Activated T-helper 1 cell treated with anti-CD3 and anti-CD28 coated beads, Interleukin-12 subunit alpha, Interleukin-12 subunit beta, Interleukin-2, Interleukin-4 antibody, amounts not matched to agents 30 ng/mL and 10 ng/mL and 1 ng/mL, durations not matched to agents 14 hours and 24 hours and 36 hours (primary cell): ENCODE measurements around the gene MRPL10. TPM values are rescaled to one million over a fixed set of nuclear protein-coding genes. Genes with fewer than 3 reads are reported as not detected.

Experiments
- DNase-seq: peaks from one replicate; pipeline ENCODE4 v3.0.0; 2021; ENCODE audit warnings: low spot score
- H3K27ac Mint-ChIP-seq: one replicate; pipeline ENCODE4 v1.8.0; 2021; ENCODE audit warnings: mild to moderate bottlenecking, mixed read lengths
- H3K27me3 Mint-ChIP-seq: one replicate; pipeline ENCODE4 v1.8.0; 2022; ENCODE audit warnings: mild to moderate bottlenecking, moderate library complexity, mixed read lengths; ENCODE audit not compliant: insufficient read depth
- H3K36me3 Mint-ChIP-seq: one replicate; pipeline ENCODE4 v1.8.0; 2021; ENCODE audit warnings: low read depth, mixed read lengths
- H3K4me1 Mint-ChIP-seq: one replicate; pipeline ENCODE4 v1.8.0; 2021; ENCODE audit warnings: low read depth, mixed read lengths
- H3K4me3 Mint-ChIP-seq: one replicate; pipeline ENCODE4 v1.8.0; 2021; ENCODE audit warnings: mild to moderate bottlenecking, moderate library complexity, mixed read lengths
- H3K9me3 Mint-ChIP-seq: one replicate; pipeline ENCODE4 v1.8.0; 2021; ENCODE audit warnings: mixed read lengths
- intact Hi-C: fragments of 100-400 bp; cut with micrococcal nuclease; formaldehyde crosslinking; loops from one replicate; pipeline ENCODE4 v1.15.1; 2024
- total RNA-seq: library from RNA; stranded (reverse); gene quantifications from 2 replicates; pipeline ENCODE4 v1.2.3, GENCODE V29; 2022

Gene MRPL10
- total RNA-seq, 1 donor from 2014 or later: 56.9 TPM

DNA sequence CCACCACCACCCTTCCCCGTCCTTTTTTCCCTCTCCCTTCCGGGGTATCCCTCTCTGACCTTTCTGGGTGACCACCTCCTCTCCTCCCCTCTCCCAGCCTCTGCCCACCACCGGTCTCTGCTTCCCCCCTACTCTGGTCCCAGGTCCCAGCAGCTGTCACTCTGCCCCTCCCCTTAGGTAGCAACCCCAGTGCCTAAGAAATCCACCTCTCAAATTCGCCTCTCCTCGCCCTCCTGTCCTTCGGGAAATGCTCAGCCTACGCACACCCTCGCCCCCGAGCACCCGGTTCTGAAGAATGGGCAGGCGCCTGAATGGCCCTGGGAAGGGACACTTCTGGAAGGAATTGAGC is 20.4 kb upstream of the MRPL10 start:
- H3K4me3 Mint-ChIP-seq: peak overlapping the region; percentile 55
- intact Hi-C loops: no loop called here
- H3K4me1 Mint-ChIP-seq: peaks cover 29% of the 10 kb centered on the region
- no peaks in the 10 kb centered on the region for H3K9me3 Mint-ChIP-seq
- DNase-seq: no peak
- H3K27me3 Mint-ChIP-seq: peaks cover 85% of the 10 kb centered on the region
- no peaks in the 10 kb centered on the region for H3K36me3 Mint-ChIP-seq
- H3K27ac Mint-ChIP-seq: no peak overlapping the region

DNA sequence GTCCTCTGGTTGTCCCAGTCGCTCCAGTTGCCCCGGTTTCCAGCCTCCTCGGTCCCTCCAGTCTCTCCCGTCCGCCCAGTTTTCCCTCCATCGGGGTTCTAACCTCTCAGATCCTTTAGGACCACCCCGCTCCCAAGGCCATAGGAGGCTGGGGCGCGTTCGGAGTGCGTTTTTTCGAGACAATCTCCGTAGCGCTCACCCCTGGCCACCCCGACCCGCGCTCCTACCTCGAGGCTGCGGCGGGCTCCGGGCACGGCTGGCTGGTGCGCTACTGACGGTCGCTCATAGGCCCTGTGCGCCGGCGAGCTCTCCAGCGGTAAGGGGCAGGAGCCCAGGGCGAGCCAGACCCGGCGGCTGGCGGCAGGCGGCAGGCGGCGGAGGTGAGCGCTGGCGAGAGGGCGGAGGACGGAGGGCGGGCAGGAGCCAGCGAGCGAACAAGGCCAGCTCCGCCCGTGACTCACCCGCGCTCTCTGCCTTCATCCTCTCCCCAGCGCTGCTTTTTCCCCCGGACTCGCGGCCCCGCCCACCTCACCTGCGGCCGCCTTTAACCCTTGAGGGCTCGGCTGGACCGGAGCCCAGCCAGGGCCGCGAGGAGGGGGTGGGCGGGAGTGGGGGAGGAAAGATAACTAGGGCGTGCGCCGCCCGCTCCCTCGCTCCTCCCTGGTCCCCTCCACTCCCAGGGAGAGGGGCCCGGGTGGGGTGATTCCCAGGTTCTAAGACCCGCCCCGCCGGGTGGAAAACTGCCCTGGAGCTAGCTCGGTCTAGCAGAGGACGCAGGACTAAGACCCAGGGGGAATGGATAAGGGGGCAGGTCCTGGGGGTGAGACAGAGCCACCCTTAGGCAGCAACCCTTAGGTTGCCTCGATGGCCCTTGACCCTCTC is 19.6 kb upstream of the MRPL10 start, which contains the start of gene SP6:
Gene SP6 (minus strand): TSS at position 472 of the 882 bp plus-strand sequence. CDS start 2,734 bp downstream, outside the sequence.
- Mint-ChIP-seq H3K4me3 (peak within 1 kb of the TSS; percentile 55), H3K4me1 (peaks cover 29% of the 10 kb centered on the region), H3K27ac (no peak within 1 kb of the TSS), H3K27me3 (peaks cover 87% of the 10 kb centered on the region), H3K9me3 (no peaks in the 10 kb centered on the region), H3K36me3 (no peaks in the 10 kb centered on the region)
- DNase-seq: peak; percentile 50
- intact Hi-C loops: no loop called here

DNA sequence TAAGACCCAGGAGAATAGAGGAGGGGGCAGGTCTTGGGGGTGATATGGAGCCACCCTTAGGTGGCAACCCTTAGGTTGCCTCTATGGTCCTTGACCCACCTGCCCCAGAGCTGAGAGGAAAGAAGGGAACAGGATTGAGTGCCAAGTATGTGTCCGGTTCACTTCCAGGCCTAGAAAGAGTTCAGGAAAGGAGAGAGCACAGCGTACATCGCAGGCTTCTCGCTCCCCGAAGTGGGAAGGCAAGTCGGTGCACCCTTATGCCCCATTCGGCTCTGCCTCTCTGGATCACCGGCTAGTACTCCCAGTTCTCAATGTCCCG is 19.0 kb upstream of the MRPL10 start:
- H3K4me3 Mint-ChIP-seq: peak overlapping the region; percentile 48
- no peaks in the 10 kb centered on the region for H3K9me3 Mint-ChIP-seq
- peaks cover 85% of the 10 kb centered on the region for H3K27me3 Mint-ChIP-seq
- no peak for DNase-seq
- H3K36me3 Mint-ChIP-seq: no peaks in the 10 kb centered on the region
- no peak overlapping the region for H3K27ac Mint-ChIP-seq
- peaks cover 29% of the 10 kb centered on the region for H3K4me1 Mint-ChIP-seq
- intact Hi-C loops: no loop called here

DNA sequence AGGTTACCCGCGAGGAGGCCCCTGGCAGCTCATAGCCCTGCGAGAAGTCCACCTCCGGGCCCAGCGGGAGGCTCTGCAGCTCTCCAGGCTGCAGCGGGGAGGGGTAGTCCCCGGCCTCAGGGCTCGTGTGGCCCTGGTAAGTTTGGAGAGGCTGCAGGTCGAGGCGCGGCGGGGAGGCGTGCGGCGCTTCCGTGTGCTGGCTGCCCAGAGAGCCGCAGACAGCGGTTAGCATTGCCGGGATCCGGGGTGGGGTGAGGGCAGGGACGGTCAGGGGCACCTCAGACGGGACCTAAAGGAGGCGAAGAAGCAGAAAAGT is 16.8 kb upstream of the MRPL10 start:
- no peaks in the 10 kb centered on the region for H3K9me3 Mint-ChIP-seq

DNA sequence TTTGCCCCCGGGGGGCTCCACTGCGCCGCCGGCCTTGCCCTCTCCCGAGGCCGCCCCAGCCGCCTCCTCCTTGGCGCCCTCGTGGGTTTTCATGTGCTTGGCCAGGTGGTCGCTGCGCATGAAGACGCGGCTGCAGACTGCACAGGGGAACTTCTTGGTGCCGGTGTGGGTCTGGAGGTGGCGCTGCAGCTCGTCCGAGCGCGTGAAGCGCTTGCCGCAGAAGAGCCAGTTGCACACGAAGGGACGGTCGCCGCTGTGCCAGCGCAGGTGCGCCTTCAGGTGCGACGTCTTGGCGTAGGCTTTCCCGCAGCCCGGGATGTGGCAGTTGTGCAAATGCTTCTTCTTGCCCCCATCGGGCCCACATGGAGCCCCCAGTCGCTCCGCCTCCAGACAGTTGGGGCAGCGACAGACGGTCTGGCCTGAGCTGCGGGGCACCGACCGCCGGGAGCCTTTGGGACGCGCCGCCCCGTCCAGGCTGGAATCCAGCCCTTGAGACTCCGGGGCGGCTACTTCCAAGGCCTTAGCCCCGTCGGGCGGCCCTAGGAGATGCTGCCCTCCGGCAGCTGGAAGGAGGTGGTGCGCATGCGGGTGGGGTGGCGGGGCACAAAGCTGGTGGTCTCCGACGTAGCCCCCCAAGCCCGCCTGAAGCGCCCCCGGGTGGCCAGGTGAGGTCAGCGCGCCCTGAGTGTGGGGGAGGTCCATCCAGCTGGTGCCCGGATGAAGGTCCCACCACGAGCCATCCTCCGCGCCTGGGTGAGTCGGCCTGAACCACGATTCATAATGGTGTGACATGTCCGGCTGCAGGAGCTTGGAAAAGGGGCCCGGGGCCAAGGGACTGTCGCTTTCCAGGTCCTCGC is 16.2 kb upstream of the MRPL10 start:
- Mint-ChIP-seq H3K4me1 (peaks cover 21% of the 10 kb centered on the region), H3K9me3 (no peaks in the 10 kb centered on the region), H3K36me3 (no peaks in the 10 kb centered on the region), H3K27ac (no peak overlapping the region), H3K4me3 (no peak overlapping the region), H3K27me3 (peaks cover 70% of the 10 kb centered on the region)
- DNase-seq: no peak
- intact Hi-C loops: loop anchor here (2.0 to 10.0 kb wide), 2 partner anchors 17 to 767 kb away; partner anchors contain the start of genes HOXB7 and HOXB8

More for the DNA sequence above, 16.8 kb upstream of the MRPL10 start:
- H3K4me3 Mint-ChIP-seq: no peak overlapping the region
- peaks cover 19% of the 10 kb centered on the region for H3K4me1 Mint-ChIP-seq
- intact Hi-C loops: loop anchor here (2.0 to 10.0 kb wide), 2 partner anchors 17 to 767 kb away; partner anchors contain the start of genes HOXB7 and HOXB8
- H3K27me3 Mint-ChIP-seq: peaks cover 76% of the 10 kb centered on the region
- no peaks in the 10 kb centered on the region for H3K36me3 Mint-ChIP-seq
- H3K27ac Mint-ChIP-seq: no peak overlapping the region
- DNase-seq: no peak

DNA sequence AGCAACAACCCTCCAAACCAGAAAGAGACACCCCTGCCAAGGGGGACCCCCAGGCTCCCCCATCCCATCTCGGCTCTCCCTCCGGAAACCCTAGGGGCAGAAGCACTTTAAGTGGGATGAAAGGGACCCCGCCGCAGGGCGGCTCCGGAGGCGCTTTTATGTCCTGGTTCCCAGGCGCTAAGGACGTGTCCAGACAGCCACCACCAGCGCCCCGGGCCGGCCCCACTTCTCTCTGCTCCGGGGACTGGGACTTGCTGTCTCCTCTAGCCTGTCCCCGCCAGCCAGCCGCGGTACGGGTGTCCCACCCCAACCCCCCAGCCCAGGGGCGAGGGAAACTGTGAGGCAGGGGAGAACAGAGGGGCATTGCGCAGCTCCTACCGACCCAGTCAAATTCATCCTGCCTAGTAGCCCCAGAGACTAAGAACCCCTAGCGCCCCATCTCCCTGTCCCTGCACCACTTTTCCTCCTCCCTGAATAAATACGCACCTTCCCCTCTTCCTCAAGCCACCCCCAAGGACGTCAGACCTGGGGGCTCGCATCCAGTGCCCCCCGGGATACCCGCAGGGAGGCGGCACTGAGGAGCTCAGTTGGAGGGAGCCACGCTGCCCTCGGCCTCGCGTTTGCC is 15.5 kb upstream of the MRPL10 start:
- intact Hi-C loops: loop anchor here (10.0 kb wide), 1 partner anchor 768 kb away; the partner anchor contains the start of genes HOXB7 and HOXB8
- H3K27me3 Mint-ChIP-seq: peaks cover 63% of the 10 kb centered on the region
- H3K4me1 Mint-ChIP-seq: peaks cover 20% of the 10 kb centered on the region
- no peaks in the 10 kb centered on the region for H3K36me3 Mint-ChIP-seq
- H3K9me3 Mint-ChIP-seq: no peaks in the 10 kb centered on the region
- H3K27ac Mint-ChIP-seq: no peak overlapping the region
- no peak overlapping the region for H3K4me3 Mint-ChIP-seq
- no peak for DNase-seq

DNA sequence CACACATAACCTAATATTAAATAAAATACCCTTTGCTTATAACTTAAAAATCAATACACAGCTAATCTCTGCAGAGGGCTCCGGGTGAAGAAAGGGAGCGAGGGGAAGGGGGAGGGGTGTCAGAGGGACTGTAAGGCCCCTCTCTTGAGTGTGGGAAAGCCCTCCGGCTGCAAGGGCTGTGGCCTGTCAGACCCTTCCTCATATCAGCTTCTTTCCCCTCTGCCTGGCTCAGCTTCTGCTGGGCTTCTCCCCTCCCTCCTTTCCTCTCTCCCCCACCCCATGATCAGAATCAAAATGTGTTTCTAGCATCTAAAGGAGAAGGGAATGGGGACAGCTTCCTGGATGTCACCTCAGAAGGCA is 14.4 kb upstream of the MRPL10 start:
- no peak for DNase-seq
- intact Hi-C loops: loop anchor here (10.0 kb wide), 1 partner anchor 769 kb away; the partner anchor contains the start of genes HOXB7 and HOXB8
- Mint-ChIP-seq H3K27ac (no peak overlapping the region), H3K27me3 (peaks cover 55% of the 10 kb centered on the region), H3K4me1 (peaks cover 26% of the 10 kb centered on the region), H3K9me3 (no peaks in the 10 kb centered on the region), H3K36me3 (no peaks in the 10 kb centered on the region), H3K4me3 (no peak overlapping the region)

DNA sequence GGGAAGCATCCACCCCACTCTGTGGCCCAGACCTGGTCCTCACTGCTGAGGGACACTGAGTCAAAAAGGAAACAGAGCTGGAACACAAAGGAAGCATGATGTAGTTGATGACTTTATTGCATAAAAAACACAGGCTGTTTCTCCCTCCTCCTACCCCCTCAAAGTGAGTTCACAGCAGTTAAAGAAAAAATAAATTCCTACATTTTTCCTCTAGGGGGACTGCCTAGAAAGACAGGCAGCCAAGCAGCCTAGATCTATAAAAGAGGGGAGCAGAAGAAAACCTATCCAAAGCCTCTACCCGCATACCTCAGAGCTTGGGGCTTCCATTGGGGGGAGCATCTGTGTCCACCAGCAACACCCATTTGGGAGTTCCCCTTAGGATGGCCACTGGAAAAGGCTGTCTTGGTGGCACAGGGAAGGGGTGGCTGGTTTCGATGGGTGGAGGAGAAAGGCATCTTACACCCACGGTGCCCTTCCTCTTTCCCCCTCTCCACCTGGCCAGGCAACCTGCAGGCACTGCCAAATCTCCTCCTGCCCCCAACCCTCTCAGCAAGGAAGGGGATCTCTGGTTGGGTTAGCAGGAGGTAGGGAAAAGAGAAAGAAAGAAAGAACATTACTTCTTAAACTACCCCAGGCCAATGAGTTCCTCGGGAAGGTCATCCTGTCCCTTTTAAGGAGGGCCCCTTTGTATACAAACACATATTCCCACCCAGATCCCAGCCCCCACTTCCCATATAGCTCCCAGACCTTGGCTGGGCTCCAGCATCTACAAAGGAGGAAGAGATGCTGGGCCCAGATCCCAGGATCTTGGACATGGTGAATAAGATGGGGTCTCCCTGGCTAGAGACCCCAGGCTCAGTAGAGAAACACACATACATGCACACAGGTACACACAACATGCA is 13.7 kb upstream of the MRPL10 start:
- intact Hi-C loops: loop anchor here (10.0 kb wide), 1 partner anchor 770 kb away; the partner anchor contains the start of genes HOXB7 and HOXB8
- peaks cover 49% of the 10 kb centered on the region for H3K27me3 Mint-ChIP-seq
- H3K4me3 Mint-ChIP-seq: no peak overlapping the region
- no peaks in the 10 kb centered on the region for H3K9me3 Mint-ChIP-seq
- no peak for DNase-seq
- H3K4me1 Mint-ChIP-seq: peaks cover 25% of the 10 kb centered on the region
- H3K27ac Mint-ChIP-seq: no peak overlapping the region
- H3K36me3 Mint-ChIP-seq: no peaks in the 10 kb centered on the region

DNA sequence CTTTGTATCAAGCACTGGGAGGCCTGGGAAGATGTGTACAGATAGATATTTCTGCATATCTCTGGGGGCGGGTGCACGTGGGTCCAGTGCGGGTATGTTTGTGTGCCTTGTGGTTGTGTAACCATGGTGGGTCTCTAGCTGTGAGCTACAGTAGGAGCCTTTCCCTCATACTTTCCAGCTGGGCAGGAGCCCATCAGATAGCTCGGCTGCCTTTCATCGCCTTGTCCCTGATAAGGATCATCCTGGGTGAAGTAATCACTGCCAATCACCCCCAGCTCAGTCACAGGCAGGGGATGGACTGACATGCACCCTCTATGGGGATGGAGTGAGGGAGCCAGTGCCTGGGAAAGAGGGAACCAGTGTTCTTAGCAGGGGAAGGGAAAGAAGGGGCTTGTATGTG is 12.9 kb upstream of the MRPL10 start:
- intact Hi-C loops: loop anchor here (10.0 kb wide), 1 partner anchor 771 kb away; the partner anchor contains the start of genes HOXB7 and HOXB8
- Mint-ChIP-seq H3K36me3 (no peaks in the 10 kb centered on the region), H3K27me3 (peaks cover 42% of the 10 kb centered on the region), H3K27ac (no peak overlapping the region), H3K4me1 (peaks cover 28% of the 10 kb centered on the region), H3K9me3 (no peaks in the 10 kb centered on the region), H3K4me3 (no peak overlapping the region)
- no peak for DNase-seq

DNA sequence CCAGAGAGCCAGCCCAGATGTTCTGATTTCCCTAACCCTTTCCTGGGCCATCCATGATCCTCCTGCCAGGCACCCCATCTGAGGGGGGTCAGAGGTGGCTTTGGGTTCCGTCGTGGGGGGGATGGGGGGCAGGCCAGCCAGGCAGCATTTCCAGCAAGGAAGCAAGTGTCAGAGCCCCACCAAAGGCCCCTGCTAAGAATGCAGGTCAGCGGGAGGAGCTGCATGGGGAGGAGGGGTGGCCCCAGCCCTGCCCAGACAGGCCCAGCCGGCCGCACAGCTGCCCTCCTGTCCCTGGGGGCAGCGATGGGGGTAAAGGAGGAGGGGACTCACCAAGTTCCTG is 12.0 kb upstream of the MRPL10 start:
- H3K9me3 Mint-ChIP-seq: no peaks in the 10 kb centered on the region
- intact Hi-C loops: loop anchor here (2.0 to 10.0 kb wide), 2 partner anchors 175 to 771 kb away; partner anchors contain the start of genes HOXB7 and HOXB8
- H3K4me3 Mint-ChIP-seq: no peak overlapping the region
- no peaks in the 10 kb centered on the region for H3K36me3 Mint-ChIP-seq
- H3K27me3 Mint-ChIP-seq: peaks cover 33% of the 10 kb centered on the region
- H3K27ac Mint-ChIP-seq: no peak overlapping the region
- DNase-seq: no peak
- H3K4me1 Mint-ChIP-seq: peaks cover 28% of the 10 kb centered on the region

DNA sequence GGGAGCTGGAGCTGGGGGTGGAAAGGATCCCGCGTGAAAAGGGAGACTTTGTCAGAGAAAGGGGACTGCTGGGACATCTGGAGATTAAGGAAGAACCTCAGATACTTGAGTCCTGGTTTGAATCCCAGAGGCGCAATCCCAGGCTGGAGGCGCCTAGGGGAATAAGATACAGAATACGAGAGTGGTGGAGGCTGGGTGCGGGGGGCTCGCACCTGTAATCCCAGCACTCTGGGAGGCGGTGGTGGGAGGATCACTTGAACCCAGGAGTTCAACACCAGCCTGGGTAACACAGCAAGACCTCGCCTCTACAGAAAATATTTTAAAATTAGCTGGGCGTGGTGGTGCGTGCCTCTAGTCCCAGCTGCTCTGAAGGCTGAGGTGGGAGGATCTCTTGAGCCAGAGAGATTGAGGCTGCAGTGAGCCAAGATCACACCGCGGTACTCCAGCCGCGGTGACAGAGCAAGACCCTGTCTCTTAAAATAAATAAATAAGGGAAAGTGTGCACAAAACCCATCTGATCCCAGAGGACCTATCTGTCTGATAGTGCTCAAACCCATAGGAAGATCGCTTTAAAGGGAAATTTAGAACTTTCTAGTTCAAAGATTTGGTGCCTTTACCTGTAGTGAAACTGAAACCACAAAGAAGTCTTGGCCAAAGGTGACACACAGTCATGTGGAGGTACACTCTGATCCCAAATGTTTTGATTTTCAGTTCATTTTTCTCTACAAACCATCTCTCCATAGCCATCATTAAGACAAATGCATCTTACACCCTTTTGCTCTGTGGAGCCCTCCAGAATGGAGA is 10.3 kb upstream of the MRPL10 start:
- Mint-ChIP-seq H3K4me1 (peaks cover 28% of the 10 kb centered on the region), H3K4me3 (peak overlapping the region; percentile 96)
- no peak for DNase-seq

More for the DNA sequence above, 10.3 kb upstream of the MRPL10 start:
- intact Hi-C loops: loop anchor here (1.0 to 10.0 kb wide), 8 partner anchors 10 to 773 kb away; partner anchors contain the start of genes HOXB7, HOXB8, LRRC46 and MRPL10
- Mint-ChIP-seq H3K27me3 (peaks cover 23% of the 10 kb centered on the region), H3K36me3 (peaks cover 2% of the 10 kb centered on the region), H3K27ac (peak overlapping the region; percentile 96), H3K9me3 (no peaks in the 10 kb centered on the region)
